Peyer's patch (tissue), 4 donors: ENCODE measurements around the gene GPR25. TPM values are rescaled to one million over a fixed set of nuclear protein-coding genes. Genes with fewer than 3 reads are reported as not detected.
A peak's percentile ranks its signal among the peaks of the same experiment; 100 is the strongest.

Experiments used
- DNase-seq, 3 donors: peaks; one replicate each; pipeline ENCODE4 v3.0.0-alpha.2; 2017 to 2019
- H3K27ac ChIP-seq, 4 donors: fragments of 200-600 bp; sonication (generic); one replicate each; pipeline ENCODE4 v1.5.1; 2016 to 2019
- H3K27me3 ChIP-seq, 2 donors: fragments of 200-600 bp; sonication (generic); one replicate each; pipeline ENCODE4 v1.5.1; 2019
- H3K36me3 ChIP-seq, 3 donors: fragments of 200-600 bp; sonication (generic); one replicate each; pipeline ENCODE4 v1.5.1; 2016 to 2019
- H3K4me1 ChIP-seq, 4 donors: fragments of 200-600 bp; sonication (generic); one replicate each; pipeline ENCODE4 v1.5.1; 2016 to 2019
- H3K4me3 ChIP-seq, 4 donors: fragments of 200-600 bp; sonication (generic); 1 replicate in 3 of 4; 2 replicates in 1 of 4; pipeline ENCODE4 v1.5.1; 2016 to 2019; ENCODE audit warnings: mild to moderate bottlenecking in 1 of 4
- H3K9me3 ChIP-seq, 4 donors: fragments of 200-600 bp; sonication (generic); one replicate each; pipeline ENCODE4 v1.5.1; 2016 to 2019; ENCODE audit warnings: mild to moderate bottlenecking in 1 of 4
- POLR2A ChIP-seq, 2 donors: fragments of 450-650 bp; IDR thresholded peaks; one replicate each; pipeline ENCODE4 v1.5.1; 2017; ENCODE audit warnings: antibody characterized with exemption in 2 of 2, mild to moderate bottlenecking in 2 of 2, moderate library complexity in 2 of 2
- total RNA-seq, 4 donors: library from RNA; depleted of rRNA; stranded (reverse); fragments of >200 nt; gene quantifications; one replicate each; pipeline ENCODE4 v1.1.0, GENCODE V29; 2016
- TF ChIP-seq, protein P1 (sequence below), 6 experiments: fragments of 450-650 bp in 4 of 6; fragments of 200-600 bp in 2 of 6; sonication (generic) in 1 of 6; IDR thresholded peaks; one replicate each; pipeline ENCODE4 v1.5.1; 2017 to 2019; ENCODE audit warnings: antibody characterized with exemption in 6 of 6, mild to moderate bottlenecking in 3 of 6, moderate library complexity in 1 of 6

GPR25 gene
- total RNA-seq, 4 donors from 2014 or later: not detected

DNA sequence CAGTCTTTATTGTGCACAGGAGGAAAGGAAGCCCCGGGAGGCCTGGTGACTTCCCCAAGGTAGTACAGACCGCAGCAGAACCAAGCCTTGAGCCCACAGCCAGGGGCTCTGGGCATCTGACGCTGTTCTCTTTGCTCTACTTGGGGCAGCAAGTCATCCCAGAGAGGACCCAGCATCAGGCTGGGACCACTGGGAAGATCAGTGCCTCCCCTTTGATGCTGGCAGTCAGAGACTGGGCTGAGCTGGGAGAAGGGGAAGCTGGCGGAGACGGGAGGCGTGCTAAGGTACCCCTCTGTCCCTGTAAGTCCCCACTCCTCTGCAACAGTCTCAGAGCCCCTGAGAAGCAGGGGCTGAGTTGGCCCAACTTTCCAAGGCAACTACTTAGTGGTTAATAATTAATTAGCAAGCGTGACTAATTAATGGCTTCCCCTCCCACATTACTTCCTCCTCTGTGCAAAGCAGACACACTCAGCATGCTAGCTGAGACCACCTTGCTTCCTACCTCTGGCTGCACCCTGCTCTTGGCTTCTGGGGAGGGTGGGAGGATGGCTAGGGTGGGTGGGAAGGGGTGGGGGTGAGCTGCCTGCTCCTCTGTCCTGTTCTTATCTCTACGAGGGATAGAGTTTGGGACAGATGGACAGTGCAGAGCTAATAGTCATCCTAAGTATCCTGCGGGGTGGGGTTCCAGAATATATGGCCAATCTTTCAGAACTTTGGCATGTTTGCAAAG is 23.2 kb downstream of the GPR25 start:
- peaks cover 0 to 35% (median 2%) of the 10 kb centered on the region in 4 donors for H3K4me1 ChIP-seq
- DNase-seq: peak in 1 of 3 donors; percentile 74
- H3K27me3 ChIP-seq: no peaks in the 10 kb centered on the region
- H3K4me3 ChIP-seq: peak overlapping the region in 3 of 4 donors; percentile 37 to 76 (median 71)
- TF ChIP-seq POLR2A (IDR thresholded peaks at IDR 0.05): peak; percentile 46 to 72
- TF ChIP-seq, protein P1, sequence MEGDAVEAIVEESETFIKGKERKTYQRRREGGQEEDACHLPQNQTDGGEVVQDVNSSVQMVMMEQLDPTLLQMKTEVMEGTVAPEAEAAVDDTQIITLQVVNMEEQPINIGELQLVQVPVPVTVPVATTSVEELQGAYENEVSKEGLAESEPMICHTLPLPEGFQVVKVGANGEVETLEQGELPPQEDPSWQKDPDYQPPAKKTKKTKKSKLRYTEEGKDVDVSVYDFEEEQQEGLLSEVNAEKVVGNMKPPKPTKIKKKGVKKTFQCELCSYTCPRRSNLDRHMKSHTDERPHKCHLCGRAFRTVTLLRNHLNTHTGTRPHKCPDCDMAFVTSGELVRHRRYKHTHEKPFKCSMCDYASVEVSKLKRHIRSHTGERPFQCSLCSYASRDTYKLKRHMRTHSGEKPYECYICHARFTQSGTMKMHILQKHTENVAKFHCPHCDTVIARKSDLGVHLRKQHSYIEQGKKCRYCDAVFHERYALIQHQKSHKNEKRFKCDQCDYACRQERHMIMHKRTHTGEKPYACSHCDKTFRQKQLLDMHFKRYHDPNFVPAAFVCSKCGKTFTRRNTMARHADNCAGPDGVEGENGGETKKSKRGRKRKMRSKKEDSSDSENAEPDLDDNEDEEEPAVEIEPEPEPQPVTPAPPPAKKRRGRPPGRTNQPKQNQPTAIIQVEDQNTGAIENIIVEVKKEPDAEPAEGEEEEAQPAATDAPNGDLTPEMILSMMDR (IDR thresholded peaks at IDR 0.05): no peak
- peak overlapping the region in 3 of 4 donors; percentile 76 to 98 (median 97) for H3K27ac ChIP-seq
- H3K36me3 ChIP-seq: peaks cover 0 to 37% (median 0%) of the 10 kb centered on the region in 3 donors
- H3K9me3 ChIP-seq: no peaks in the 10 kb centered on the region

DNA sequence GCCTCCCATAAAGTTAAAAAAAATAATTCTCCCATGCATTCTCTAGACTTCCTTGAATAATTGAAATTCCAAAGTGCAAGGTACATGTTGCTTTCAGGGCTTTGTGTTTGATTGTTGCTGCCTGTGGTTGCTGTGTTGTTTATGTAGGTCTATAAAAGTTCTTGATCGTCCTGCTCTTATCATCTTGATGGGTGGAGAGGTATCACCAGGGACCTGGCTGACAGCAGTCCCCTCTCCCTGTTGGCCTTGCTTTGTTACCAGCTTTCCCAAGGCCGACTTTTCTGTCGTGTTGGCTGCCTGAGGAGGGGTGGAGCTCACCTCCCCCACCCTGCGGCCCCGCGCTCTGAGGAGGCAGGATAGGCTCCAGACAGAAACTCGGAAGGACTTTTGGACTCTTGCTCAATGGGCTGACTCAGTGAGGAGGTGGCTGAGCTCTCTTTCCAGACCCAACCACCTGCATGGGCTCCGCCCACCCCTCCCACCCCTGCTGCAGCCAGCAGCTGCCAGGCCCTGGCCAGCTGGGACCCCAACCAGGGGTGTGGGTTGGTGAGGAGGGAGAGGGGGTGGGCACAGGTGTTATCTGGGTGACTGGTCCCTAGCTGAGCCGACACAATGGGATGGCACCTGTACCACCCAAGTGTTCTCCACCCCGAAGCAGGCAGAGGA is 23.9 kb downstream of the GPR25 start:
- Histone ChIP-seq H3K4me3 (peak overlapping the region in 3 of 4 donors; percentile 37 to 76 (median 71)), H3K27me3 (no peaks in the 10 kb centered on the region), H3K27ac (peak overlapping the region in 3 of 4 donors; percentile 76 to 98 (median 97)), H3K9me3 (no peaks in the 10 kb centered on the region), H3K36me3 (peaks cover 0 to 44% (median 0%) of the 10 kb centered on the region in 3 donors), H3K4me1 (peaks cover 0 to 42% (median under 1%) of the 10 kb centered on the region in 4 donors)
- peak in 2 of 3 donors; percentile 92 to 93 for DNase-seq
- TF ChIP-seq, protein P1 (IDR thresholded peaks at IDR 0.05): no peak
- TF ChIP-seq POLR2A (IDR thresholded peaks at IDR 0.05): peak; percentile 52 to 73

DNA sequence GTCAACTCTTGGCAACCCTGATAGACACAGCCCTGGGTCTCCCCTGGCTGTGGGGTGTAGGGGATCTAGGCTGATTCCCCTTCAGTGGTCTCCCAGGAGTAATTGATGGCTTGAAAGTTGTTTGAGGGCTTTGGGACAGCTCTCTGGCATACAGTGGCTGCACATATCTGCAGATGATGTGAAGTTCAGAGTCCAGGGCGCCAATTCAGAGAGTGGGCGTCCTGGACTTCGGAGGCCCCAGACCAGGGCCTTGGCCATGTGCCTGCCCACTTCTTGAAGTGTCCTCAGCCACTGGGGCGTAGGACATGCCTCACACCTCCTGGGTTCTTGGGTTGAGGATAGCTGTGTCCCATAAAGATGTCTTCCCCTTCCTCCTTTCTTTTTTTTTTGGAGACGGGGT is 24.5 kb downstream of the GPR25 start:
- Histone ChIP-seq H3K4me1 (peaks cover 0 to 48% (median 0%) of the 10 kb centered on the region in 4 donors), H3K4me3 (peak overlapping the region in 2 of 4 donors; percentile 71 to 76), H3K27ac (peak overlapping the region in 3 of 4 donors; percentile 62 to 98 (median 97)), H3K36me3 (peaks cover 0 to 46% (median 0%) of the 10 kb centered on the region in 3 donors), H3K9me3 (no peaks in the 10 kb centered on the region), H3K27me3 (no peaks in the 10 kb centered on the region)
- TF ChIP-seq, protein P1 (IDR thresholded peaks at IDR 0.05): no peak
- peak in 1 of 2 donors; percentile 7 for TF ChIP-seq POLR2A (IDR thresholded peaks at IDR 0.05)
- DNase-seq: peak in 1 of 3 donors; percentile 53

DNA sequence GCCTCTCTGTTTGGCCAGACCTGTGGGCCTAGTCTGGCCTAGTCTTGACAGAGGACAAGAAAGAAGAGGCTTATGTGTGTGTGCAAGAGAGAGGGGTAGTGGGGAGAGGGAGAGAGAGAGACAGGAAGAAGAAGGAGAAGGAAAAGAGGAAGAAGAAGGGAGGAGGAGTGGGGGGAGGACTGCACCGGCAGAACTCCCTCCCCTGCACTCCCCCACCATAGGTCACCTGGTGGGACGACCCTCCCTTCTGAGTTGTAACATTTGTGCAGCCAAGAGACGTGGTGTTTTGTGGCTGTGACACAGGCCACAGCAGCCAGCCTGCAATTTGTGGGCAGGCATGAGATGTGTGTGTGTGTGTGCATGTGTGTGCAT is 26.2 kb downstream of the GPR25 start:
- Histone ChIP-seq H3K36me3 (peaks cover 0 to 51% (median 0%) of the 10 kb centered on the region in 3 donors), H3K27ac (peak overlapping the region in 3 of 4 donors; percentile 62 to 98 (median 97)), H3K4me1 (peaks cover 0 to 59% (median 0%) of the 10 kb centered on the region in 4 donors), H3K4me3 (peak overlapping the region in 2 of 4 donors; percentile 71 to 76), H3K9me3 (no peaks in the 10 kb centered on the region), H3K27me3 (no peaks in the 10 kb centered on the region)
- DNase-seq: no peak
- no peak for TF ChIP-seq POLR2A (IDR thresholded peaks at IDR 0.05)
- TF ChIP-seq, protein P1 (IDR thresholded peaks at IDR 0.05): no peak

DNA sequence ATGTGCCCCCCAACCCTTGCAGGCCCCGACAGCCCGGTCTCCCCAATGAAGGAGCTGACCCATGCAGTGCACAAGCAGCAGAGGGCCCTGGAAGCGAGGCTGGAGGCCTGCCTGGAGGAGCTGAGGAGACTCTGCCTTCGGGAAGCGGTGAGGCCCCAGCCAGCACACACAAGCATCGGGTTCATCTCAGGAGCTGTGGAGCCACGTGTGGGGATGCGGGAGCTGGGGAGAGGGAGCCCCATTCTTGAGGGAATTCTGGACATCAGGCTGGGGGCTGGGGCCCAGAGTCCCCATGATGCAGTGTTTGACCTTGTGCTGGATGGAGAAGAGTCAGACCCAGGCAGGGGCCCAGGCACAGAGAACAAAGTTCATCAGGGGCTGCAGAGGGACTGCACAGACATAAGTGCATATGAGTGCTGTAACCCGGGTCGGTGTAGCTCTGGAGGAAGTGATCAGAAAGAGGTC is 26.7 kb downstream of the GPR25 start:
- peak overlapping the region in 1 of 4 donors; percentile 76 for H3K4me3 ChIP-seq
- peaks cover 0 to 51% (median 0%) of the 10 kb centered on the region in 3 donors for H3K36me3 ChIP-seq
- H3K4me1 ChIP-seq: peaks cover 0 to 64% (median 0%) of the 10 kb centered on the region in 4 donors
- DNase-seq: no peak
- H3K27me3 ChIP-seq: no peaks in the 10 kb centered on the region
- H3K9me3 ChIP-seq: no peaks in the 10 kb centered on the region
- H3K27ac ChIP-seq: peak overlapping the region in 2 of 4 donors; percentile 97 to 98
- no peak for TF ChIP-seq POLR2A (IDR thresholded peaks at IDR 0.05)
- TF ChIP-seq, protein P1 (IDR thresholded peaks at IDR 0.05): no peak
